Activated CD8-positive, alpha-beta memory T cell treated with anti-CD3 and anti-CD28 coated beads, Interleukin-2, amount 50 U/mL, for 24 hours (primary cell): ENCODE data around the gene GALNT10.
A peak's percentile ranks its signal among the peaks of the same experiment; 100 is the strongest.

Source experiments
- DNase-seq: peaks from one replicate; pipeline ENCODE4 v3.0.0-alpha.2; 2020; ENCODE audit errors: extremely low read depth

The GALNT10 gene

GRCh38 chr5:154380263-154380662 is 189.7 kb downstream of the GALNT10 start:
- DNase-seq: no peak

- no peak for DNase-seq
Observed at GRCh38 chr5:154384480-154385235, 194.1 kb downstream of the GALNT10 start.

- no peak for DNase-seq
Observed at GRCh38 chr5:154385236-154385512, 194.6 kb downstream of the GALNT10 start.

GRCh38 chr5:154386952-154387629 is 196.6 kb downstream of the GALNT10 start:
- DNase-seq: no peak

GRCh38 chr5:154388842-154389241 is 198.3 kb downstream of the GALNT10 start:
- no peak for DNase-seq

- no peak for DNase-seq
Observed at GRCh38 chr5:154390096-154390495, 199.6 kb downstream of the GALNT10 start.

GRCh38 chr5:154390746-154391359 is 200.3 kb downstream of the GALNT10 start:
- DNase-seq: no peak

- DNase-seq: no peak
Observed at GRCh38 chr5:154391788-154392187, 201.3 kb downstream of the GALNT10 start.

GRCh38 chr5:154393850-154394249 is 203.3 kb downstream of the GALNT10 start:
- DNase-seq: no peak

- no peak for DNase-seq
Observed at GRCh38 chr5:154394307-154394706, 203.8 kb downstream of the GALNT10 start.

- no peak for DNase-seq
Observed at GRCh38 chr5:154395407-154396106, 205.0 kb downstream of the GALNT10 start.

GRCh38 chr5:154396128-154396527 is 205.6 kb downstream of the GALNT10 start:
- DNase-seq: no peak

- no peak for DNase-seq
Observed at GRCh38 chr5:154397652-154398406, 207.3 kb downstream of the GALNT10 start.

- no peak for DNase-seq
Observed at GRCh38 chr5:154400678-154401077, 210.1 kb downstream of the GALNT10 start.

- no peak for DNase-seq
Observed at GRCh38 chr5:154401355-154401754, 210.8 kb downstream of the GALNT10 start.

GRCh38 chr5:154401931-154402330 is 211.4 kb downstream of the GALNT10 start:
- no peak for DNase-seq

- no peak for DNase-seq
Observed at GRCh38 chr5:154402611-154403010, 212.1 kb downstream of the GALNT10 start.

GRCh38 chr5:154403234-154403633 is 212.7 kb downstream of the GALNT10 start:
- DNase-seq: no peak

- DNase-seq: no peak
Observed at GRCh38 chr5:154403776-154404387, 213.3 kb downstream of the GALNT10 start.

- DNase-seq: peak; percentile 37
Observed at GRCh38 chr5:154405078-154405792, 214.7 kb downstream of the GALNT10 start.

GRCh38 chr5:154406231-154406630 is 215.7 kb downstream of the GALNT10 start:
- DNase-seq: no peak
